ENCODE measurements around the gene IGFLR1.

IGFLR1 gene

GRCh38 chr19:35783469-35784434, 41.5 kb upstream of the IGFLR1 start:
- CTCF ChIA-PET, result no interaction called here
- POLR2A ChIA-PET, result no interaction called here
- H3K4me3 ChIP-seq (ENCODE audit: low read depth, low read length), result no peak overlapping the region
- no peak for TF ChIP-seq CTCF (IDR thresholded peaks at IDR 0.05; ENCODE audit: insufficient read depth, low read length, missing control alignments)
- DNase-seq (ENCODE audit: low read depth, low spot score), result no peak

GRCh38 chr19:35782589-35782988, 40.3 kb upstream of the IGFLR1 start:
- no peak overlapping the region for H3K4me3 ChIP-seq (ENCODE audit: low read depth, low read length)
- ChIA-PET POLR2A (no interaction called here), CTCF (no interaction called here)
- TF ChIP-seq CTCF (IDR thresholded peaks at IDR 0.05; ENCODE audit: insufficient read depth, low read length, missing control alignments), result no peak
- no peak for DNase-seq (ENCODE audit: low read depth, low spot score)

GRCh38 chr19:35781650-35782049, 39.4 kb upstream of the IGFLR1 start:
- ChIA-PET POLR2A (no interaction called here), CTCF (no interaction called here)
- TF ChIP-seq CTCF (IDR thresholded peaks at IDR 0.05; ENCODE audit: insufficient read depth, low read length, missing control alignments), result no peak
- DNase-seq (ENCODE audit: low read depth, low spot score), result no peak
- H3K4me3 ChIP-seq (ENCODE audit: low read depth, low read length), result no peak overlapping the region

GRCh38 chr19:35780717-35781116, 38.5 kb upstream of the IGFLR1 start:
- ChIA-PET POLR2A (no interaction called here), CTCF (no interaction called here)
- no peak for TF ChIP-seq CTCF (IDR thresholded peaks at IDR 0.05; ENCODE audit: insufficient read depth, low read length, missing control alignments)
- no peak overlapping the region for H3K4me3 ChIP-seq (ENCODE audit: low read depth, low read length)
- DNase-seq (ENCODE audit: low read depth, low spot score), result no peak

GRCh38 chr19:35780058-35780457, 37.8 kb upstream of the IGFLR1 start:
- ChIA-PET CTCF (no interaction called here), POLR2A (interaction anchor here (1.1 kb wide), 1 partner anchor 78 kb away, joined by 3 read pairs; no protein-coding TSS in a partner anchor)
- DNase-seq (ENCODE audit: low read depth, low spot score), result no peak
- no peak overlapping the region for H3K4me3 ChIP-seq (ENCODE audit: low read depth, low read length)
- TF ChIP-seq CTCF (IDR thresholded peaks at IDR 0.05; ENCODE audit: insufficient read depth, low read length, missing control alignments), result no peak

- no peak overlapping the region for H3K4me3 ChIP-seq (ENCODE audit: low read depth, low read length)
- POLR2A ChIA-PET, result interaction anchor here (0.7 to 1.1 kb wide), 2 partner anchors 18 to 77 kb away, joined by 3 to 4 read pairs; no protein-coding TSS in a partner anchor
- CTCF ChIA-PET, result no interaction called here
- DNase-seq (ENCODE audit: low read depth, low spot score), result no peak
- TF ChIP-seq CTCF (IDR thresholded peaks at IDR 0.05; ENCODE audit: insufficient read depth, low read length, missing control alignments), result no peak
Observed at GRCh38 chr19:35779033-35779432, 36.8 kb upstream of the IGFLR1 start.
